HepG2 (cell line): ENCODE results near the gene SPN. TPM values are rescaled to one million over a fixed set of nuclear protein-coding genes. Genes with fewer than 3 reads are reported as not detected.

Source experiments
- DR1 ChIP-seq: sonication (generic); formaldehyde crosslinking; IDR thresholded peaks from 2 replicates; pipeline ENCODE4 v1.8.0; 2021; ENCODE audit warnings: mild to moderate bottlenecking, missing genetic modification reagents, inconsistent platforms
- KDM3A ChIP-seq: IDR thresholded peaks from 2 replicates; pipeline ENCODE4 v1.6.1; 2018; ENCODE audit warnings: low read depth, missing compliant biosample characterization
- KDM5B ChIP-seq: sonication (generic); formaldehyde crosslinking; IDR thresholded peaks from 2 replicates; pipeline ENCODE4 v1.4.0; 2020; ENCODE audit warnings: missing genetic modification reagents, mild to moderate bottlenecking, borderline replicate concordance
- NFIB ChIP-seq: sonication (generic); formaldehyde crosslinking; IDR thresholded peaks from 2 replicates; pipeline ENCODE4 v1.9.0; 2021; ENCODE audit warnings: missing genetic modification reagents, mild to moderate bottlenecking, borderline replicate concordance
- SAP130 ChIP-seq: IDR thresholded peaks from 2 replicates; pipeline ENCODE4 v1.6.1; 2016; ENCODE audit warnings: low read depth
- SPEN ChIP-seq: sonication (generic); formaldehyde crosslinking; IDR thresholded peaks from 2 replicates; pipeline ENCODE4 v1.5.1; 2020; ENCODE audit warnings: low read depth, mild to moderate bottlenecking, missing genetic modification reagents
- TP53 ChIP-seq: sonication (generic); formaldehyde crosslinking; conservative IDR thresholded peaks from 2 replicates; pipeline ENCODE4 v1.4.0; 2020; ENCODE audit warnings: missing genetic modification reagents
- ZIK1 ChIP-seq: sonication (generic); formaldehyde crosslinking; IDR thresholded peaks from 2 replicates; pipeline ENCODE4 v1.5.0; 2020; ENCODE audit warnings: mild to moderate bottlenecking, low read depth, missing genetic modification reagents, borderline replicate concordance
- ZKSCAN1 ChIP-seq: fragments of 150-350 bp; IDR thresholded peaks from 2 replicates; pipeline ENCODE4 v1.6.1; 2014; ENCODE audit warnings: low read length
- ZNF101 ChIP-seq: sonication (generic); formaldehyde crosslinking; IDR thresholded peaks from 2 replicates; pipeline ENCODE4 v1.4.0; 2020; ENCODE audit warnings: mild to moderate bottlenecking, low read depth, missing genetic modification reagents, borderline replicate concordance
- ZNF138 ChIP-seq: sonication (generic); formaldehyde crosslinking; IDR thresholded peaks from 2 replicates; pipeline ENCODE4 v1.5.0; 2020; ENCODE audit warnings: mild to moderate bottlenecking, low read depth, missing genetic modification reagents
- ZNF205 ChIP-seq: IDR thresholded peaks from 2 replicates; pipeline ENCODE4 v1.6.1; 2018; ENCODE audit warnings: missing biosample characterization, missing genetic modification reagents
- ZNF225 ChIP-seq: sonication (generic); formaldehyde crosslinking; IDR thresholded peaks from 2 replicates; pipeline ENCODE4 v1.4.0; 2020; ENCODE audit warnings: mild to moderate bottlenecking, missing genetic modification reagents
- ZNF3 ChIP-seq: IDR thresholded peaks from 2 replicates; pipeline ENCODE4 v1.7.0; 2017; ENCODE audit warnings: inconsistent platforms
- ZNF550 ChIP-seq: sonication (generic); formaldehyde crosslinking; IDR thresholded peaks from 2 replicates; pipeline ENCODE4 v1.4.0; 2020; ENCODE audit warnings: mild to moderate bottlenecking, missing genetic modification reagents, borderline replicate concordance
- polyA plus RNA-seq, 8 experiments: library from polyadenylated mRNA; depleted of rRNA in 3 of 8; stranded (reverse) in 7 of 8; unstranded in 1 of 8; fragments of >200 nt; fragmentation: Illumina TruSeq in 4 of 8; extraction: Trizol in 4 of 8; gene quantifications; 2 replicates each; pipeline versions ENCODE4 v1.2.1 to v1.2.3, GENCODE V29; 2011 to 2016; ENCODE audit warnings: low read depth in 4 of 8, missing spikeins in 1 of 8, mixed read lengths in 1 of 8; ENCODE audit not compliant: insufficient read depth in 1 of 8
- total RNA-seq, 5 experiments: library from RNA; depleted of rRNA; stranded (reverse); fragments of >200 nt; fragmentation: Illumina TruSeq; extraction: Trizol; gene quantifications; 2 replicates each; pipeline ENCODE4 v1.2.3, GENCODE V29; 2016; ENCODE audit warnings: low read depth in 1 of 5
- TF ChIP-seq, protein P1 (sequence below): fragments of 450-650 bp; IDR thresholded peaks from 2 replicates; pipeline ENCODE4 v1.6.1; 2016
- TF ChIP-seq, protein P2 (sequence below): IDR thresholded peaks from 2 replicates; pipeline ENCODE4 v1.6.1; 2016
- TF ChIP-seq, protein P3 (sequence below): sonication (generic); formaldehyde crosslinking; IDR thresholded peaks from 2 replicates; pipeline ENCODE4 v1.4.0; 2020; ENCODE audit warnings: mild to moderate bottlenecking, low read depth, missing genetic modification reagents
- TF ChIP-seq, protein P4 (sequence below): sonication (generic); formaldehyde crosslinking; IDR thresholded peaks from 2 replicates; pipeline ENCODE4 v1.4.0; 2020; ENCODE audit warnings: mild to moderate bottlenecking, missing genetic modification reagents
- TF ChIP-seq, protein P5 (sequence below): sonication (generic); formaldehyde crosslinking; IDR thresholded peaks from 2 replicates; pipeline ENCODE4 v1.4.0; 2020; ENCODE audit warnings: mild to moderate bottlenecking, missing genetic modification reagents

SPN gene
- total and polyA plus RNA-seq, 2 of the 13 experiments (the other 11 are each of a cell fraction or from before 2014, with no cell fraction given) = 0.22 to 1.6 TPM

DNA sequence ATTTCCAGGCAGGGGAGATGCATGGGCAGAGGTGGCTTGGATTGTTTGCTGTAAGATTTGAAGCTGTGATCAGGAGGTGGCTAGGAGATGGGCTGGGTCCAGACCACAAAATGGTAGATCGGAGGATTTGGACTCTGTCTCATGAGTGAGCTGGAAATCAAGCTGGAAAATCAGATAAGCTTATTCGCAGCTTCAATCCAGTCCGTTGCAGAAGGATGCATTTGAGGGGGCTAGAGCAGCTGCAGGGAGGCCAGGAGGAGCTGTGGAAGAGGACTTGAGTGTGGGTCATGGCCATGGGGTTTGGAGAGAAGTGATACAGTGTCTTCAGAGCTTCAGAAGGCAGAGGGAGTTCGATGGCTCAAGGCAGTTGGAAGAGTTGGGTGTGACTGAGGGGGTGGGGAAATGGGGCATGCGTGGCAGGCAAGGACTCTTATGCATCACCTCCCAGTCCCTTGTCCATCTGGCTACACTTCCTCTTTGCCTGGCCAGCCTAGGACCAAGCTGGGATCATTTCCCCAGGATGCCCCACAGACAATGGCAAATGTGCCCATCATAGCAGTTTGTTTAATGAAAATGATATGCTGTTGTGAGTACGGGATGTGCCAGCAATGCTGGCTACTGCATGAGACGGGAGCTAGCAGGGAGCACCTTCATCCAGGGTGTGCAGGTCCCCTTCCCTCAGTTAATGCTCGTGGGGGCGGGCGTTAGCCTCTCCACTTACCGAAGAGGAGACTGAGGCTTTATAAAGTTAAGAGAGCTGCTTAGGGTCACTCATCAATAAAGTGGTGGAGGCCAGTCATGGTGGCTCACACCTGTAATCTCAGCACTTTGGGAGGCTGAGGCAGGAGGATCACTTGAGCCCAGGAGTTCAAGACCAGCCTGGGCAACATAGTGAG is 36.5 kb downstream of the SPN start (continued):
- TF ChIP-seq ZNF138 (CRISPR knock-in tag) = no peak
- no peak for TF ChIP-seq ZNF225 (CRISPR knock-in tag)
- TF ChIP-seq, protein P1, sequence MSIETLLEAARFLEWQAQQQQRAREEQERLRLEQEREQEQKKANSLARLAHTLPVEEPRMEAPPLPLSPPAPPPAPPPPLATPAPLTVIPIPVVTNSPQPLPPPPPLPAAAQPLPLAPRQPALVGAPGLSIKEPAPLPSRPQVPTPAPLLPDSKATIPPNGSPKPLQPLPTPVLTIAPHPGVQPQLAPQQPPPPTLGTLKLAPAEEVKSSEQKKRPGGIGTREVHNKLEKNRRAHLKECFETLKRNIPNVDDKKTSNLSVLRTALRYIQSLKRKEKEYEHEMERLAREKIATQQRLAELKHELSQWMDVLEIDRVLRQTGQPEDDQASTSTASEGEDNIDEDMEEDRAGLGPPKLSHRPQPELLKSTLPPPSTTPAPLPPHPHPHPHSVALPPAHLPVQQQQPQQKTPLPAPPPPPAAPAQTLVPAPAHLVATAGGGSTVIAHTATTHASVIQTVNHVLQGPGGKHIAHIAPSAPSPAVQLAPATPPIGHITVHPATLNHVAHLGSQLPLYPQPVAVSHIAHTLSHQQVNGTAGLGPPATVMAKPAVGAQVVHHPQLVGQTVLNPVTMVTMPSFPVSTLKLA = no peak
- TF ChIP-seq KDM5B = no peak
- TF ChIP-seq ZNF550 (CRISPR knock-in tag) = no peak
- TF ChIP-seq KDM3A (CRISPR knock-in tag) = no peak
- TF ChIP-seq, protein P2, sequence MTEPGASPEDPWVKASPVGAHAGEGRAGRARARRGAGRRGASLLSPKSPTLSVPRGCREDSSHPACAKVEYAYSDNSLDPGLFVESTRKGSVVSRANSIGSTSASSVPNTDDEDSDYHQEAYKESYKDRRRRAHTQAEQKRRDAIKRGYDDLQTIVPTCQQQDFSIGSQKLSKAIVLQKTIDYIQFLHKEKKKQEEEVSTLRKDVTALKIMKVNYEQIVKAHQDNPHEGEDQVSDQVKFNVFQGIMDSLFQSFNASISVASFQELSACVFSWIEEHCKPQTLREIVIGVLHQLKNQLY (CRISPR knock-in tag) = no peak
- TF ChIP-seq NFIB (CRISPR knock-in tag) = peak; percentile 78; the same call in 1 of the 2 replicates
- TF ChIP-seq, protein P3, sequence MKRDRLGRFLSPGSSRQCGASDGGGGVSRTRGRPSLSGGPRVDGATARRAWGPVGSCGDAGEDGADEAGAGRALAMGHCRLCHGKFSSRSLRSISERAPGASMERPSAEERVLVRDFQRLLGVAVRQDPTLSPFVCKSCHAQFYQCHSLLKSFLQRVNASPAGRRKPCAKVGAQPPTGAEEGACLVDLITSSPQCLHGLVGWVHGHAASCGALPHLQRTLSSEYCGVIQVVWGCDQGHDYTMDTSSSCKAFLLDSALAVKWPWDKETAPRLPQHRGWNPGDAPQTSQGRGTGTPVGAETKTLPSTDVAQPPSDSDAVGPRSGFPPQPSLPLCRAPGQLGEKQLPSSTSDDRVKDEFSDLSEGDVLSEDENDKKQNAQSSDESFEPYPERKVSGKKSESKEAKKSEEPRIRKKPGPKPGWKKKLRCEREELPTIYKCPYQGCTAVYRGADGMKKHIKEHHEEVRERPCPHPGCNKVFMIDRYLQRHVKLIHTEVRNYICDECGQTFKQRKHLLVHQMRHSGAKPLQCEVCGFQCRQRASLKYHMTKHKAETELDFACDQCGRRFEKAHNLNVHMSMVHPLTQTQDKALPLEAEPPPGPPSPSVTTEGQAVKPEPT (CRISPR knock-in tag) = no peak
- no peak for TF ChIP-seq ZNF205
- TF ChIP-seq TP53 (CRISPR knock-in tag) = no peak
- no peak for TF ChIP-seq ZNF3
- TF ChIP-seq SPEN (CRISPR knock-in tag) = no peak
- no peak for TF ChIP-seq ZNF101 (CRISPR knock-in tag)
- TF ChIP-seq, protein P4, sequence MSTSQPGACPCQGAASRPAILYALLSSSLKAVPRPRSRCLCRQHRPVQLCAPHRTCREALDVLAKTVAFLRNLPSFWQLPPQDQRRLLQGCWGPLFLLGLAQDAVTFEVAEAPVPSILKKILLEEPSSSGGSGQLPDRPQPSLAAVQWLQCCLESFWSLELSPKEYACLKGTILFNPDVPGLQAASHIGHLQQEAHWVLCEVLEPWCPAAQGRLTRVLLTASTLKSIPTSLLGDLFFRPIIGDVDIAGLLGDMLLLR = no peak
- no peak for TF ChIP-seq DR1 (CRISPR knock-in tag)
- TF ChIP-seq ZKSCAN1 = no peak
- TF ChIP-seq, protein P5, sequence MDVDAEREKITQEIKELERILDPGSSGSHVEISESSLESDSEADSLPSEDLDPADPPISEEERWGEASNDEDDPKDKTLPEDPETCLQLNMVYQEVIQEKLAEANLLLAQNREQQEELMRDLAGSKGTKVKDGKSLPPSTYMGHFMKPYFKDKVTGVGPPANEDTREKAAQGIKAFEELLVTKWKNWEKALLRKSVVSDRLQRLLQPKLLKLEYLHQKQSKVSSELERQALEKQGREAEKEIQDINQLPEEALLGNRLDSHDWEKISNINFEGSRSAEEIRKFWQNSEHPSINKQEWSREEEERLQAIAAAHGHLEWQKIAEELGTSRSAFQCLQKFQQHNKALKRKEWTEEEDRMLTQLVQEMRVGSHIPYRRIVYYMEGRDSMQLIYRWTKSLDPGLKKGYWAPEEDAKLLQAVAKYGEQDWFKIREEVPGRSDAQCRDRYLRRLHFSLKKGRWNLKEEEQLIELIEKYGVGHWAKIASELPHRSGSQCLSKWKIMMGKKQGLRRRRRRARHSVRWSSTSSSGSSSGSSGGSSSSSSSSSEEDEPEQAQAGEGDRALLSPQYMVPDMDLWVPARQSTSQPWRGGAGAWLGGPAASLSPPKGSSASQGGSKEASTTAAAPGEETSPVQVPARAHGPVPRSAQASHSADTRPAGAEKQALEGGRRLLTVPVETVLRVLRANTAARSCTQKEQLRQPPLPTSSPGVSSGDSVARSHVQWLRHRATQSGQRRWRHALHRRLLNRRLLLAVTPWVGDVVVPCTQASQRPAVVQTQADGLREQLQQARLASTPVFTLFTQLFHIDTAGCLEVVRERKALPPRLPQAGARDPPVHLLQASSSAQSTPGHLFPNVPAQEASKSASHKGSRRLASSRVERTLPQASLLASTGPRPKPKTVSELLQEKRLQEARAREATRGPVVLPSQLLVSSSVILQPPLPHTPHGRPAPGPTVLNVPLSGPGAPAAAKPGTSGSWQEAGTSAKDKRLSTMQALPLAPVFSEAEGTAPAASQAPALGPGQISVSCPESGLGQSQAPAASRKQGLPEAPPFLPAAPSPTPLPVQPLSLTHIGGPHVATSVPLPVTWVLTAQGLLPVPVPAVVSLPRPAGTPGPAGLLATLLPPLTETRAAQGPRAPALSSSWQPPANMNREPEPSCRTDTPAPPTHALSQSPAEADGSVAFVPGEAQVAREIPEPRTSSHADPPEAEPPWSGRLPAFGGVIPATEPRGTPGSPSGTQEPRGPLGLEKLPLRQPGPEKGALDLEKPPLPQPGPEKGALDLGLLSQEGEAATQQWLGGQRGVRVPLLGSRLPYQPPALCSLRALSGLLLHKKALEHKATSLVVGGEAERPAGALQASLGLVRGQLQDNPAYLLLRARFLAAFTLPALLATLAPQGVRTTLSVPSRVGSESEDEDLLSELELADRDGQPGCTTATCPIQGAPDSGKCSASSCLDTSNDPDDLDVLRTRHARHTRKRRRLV (CRISPR knock-in tag) = no peak
- no peak for TF ChIP-seq SAP130 (CRISPR knock-in tag)
- TF ChIP-seq ZIK1 = no peak
